Measurements from ENCODE around the gene ACSL1. TPM values are rescaled to one million over a fixed set of nuclear protein-coding genes. Genes with fewer than 3 reads are reported as not detected.

ACSL1 gene
- total and polyA plus RNA-seq, 2 donors (not counting 3 experiments of a cell fraction or from before 2014, with no cell fraction given): 7.3 to 17.7 TPM

GRCh38 chr4:184825141-184825895, 450 bp downstream of the ACSL1 start:
- Histone ChIP-seq H3K4me1 (ENCODE audit: control insufficient read depth, extremely low read depth, insufficient read depth, low read length) (peaks cover 13% of the 10 kb centered on the region), H3K36me3 (ENCODE audit: control insufficient read depth in 2 of 2, extremely low read depth in 1 of 2, insufficient read depth in 2 of 2, low read length in 2 of 2) (no peaks in the 10 kb centered on the region), H3K27me3 (ENCODE audit: control insufficient read depth in 2 of 2, insufficient read depth in 2 of 2, low read length in 2 of 2) (peaks cover 0 to 2% of the 10 kb centered on the region in 2 experiments), H3K4me3 (replicated peaks in 1 of 3; ENCODE audit: insufficient read depth in 1 of 3, low read depth in 1 of 3, low read length in 3 of 3) (peak overlapping the region; percentile 16 to 51 (median 38)), H2AFZ (ENCODE audit: low read depth, low read length) (peak overlapping the region; percentile 35), H3K79me2 (ENCODE audit: control insufficient read depth, insufficient read depth, low read length) (no peaks in the 10 kb centered on the region), H3K27ac (ENCODE audit: insufficient read depth, low read depth, low read length) (peak overlapping the region; percentile 40), H3K9me3 (replicated peaks; ENCODE audit: control insufficient read depth, insufficient read depth, low read length) (no peaks in the 10 kb centered on the region), H4K20me1 (replicated peaks; ENCODE audit: control insufficient read depth, extremely low read depth, insufficient read depth, low read length) (no peaks in the 10 kb centered on the region), H3K9me1 (replicated peaks; ENCODE audit: control insufficient read depth, extremely low read depth, insufficient read depth, low read length) (no peaks in the 10 kb centered on the region), H3K9ac (replicated peaks; ENCODE audit: extremely low read depth, insufficient read depth, low read length) (peak overlapping the region; percentile 63), H3K4me2 (ENCODE audit: insufficient read depth, low read length) (peak overlapping the region; percentile 81)
- BruUV-seq (replicated peaks): no TSS peak
- CTCF ChIA-PET: interaction anchor here (0.5 to 2.3 kb wide), 2 partner anchors 80 to 93 kb away, joined by 3 to 10 read pairs; no protein-coding TSS in a partner anchor
- TF ChIP-seq JUN (IDR thresholded peaks at IDR 0.05; ENCODE audit: borderline replicate concordance, insufficient read depth, insufficient read length, low read depth): no peak
- peak; percentile 1 for TF ChIP-seq POLR2AphosphoS5 (IDR thresholded peaks at IDR 0.05; ENCODE audit: insufficient read depth, low read depth, low read length)
- dilution Hi-C loops (cut with MboI; ENCODE audit: extremely low pct_ligation_motif_present, low sequenced_read_pairs): no loop called here
- DNase-seq (ENCODE audit: low read depth, low spot score) (peak; percentile 30), FAIRE-seq (no peak)
- intact Hi-C loops (cut with micrococcal nuclease): loop anchor here (1.0 to 10.0 kb wide), 7 partner anchors 80 to 1369 kb away; partner anchors contain the start of genes CENPU, CYP4V2 and IRF2
- POLR2A ChIA-PET: no interaction called here

GRCh38 chr4:184824776-184825084, 1.0 kb downstream of the ACSL1 start:
- dilution Hi-C loops (cut with MboI; ENCODE audit: extremely low pct_ligation_motif_present, low sequenced_read_pairs): no loop called here
- Histone ChIP-seq H3K79me2 (ENCODE audit: control insufficient read depth, insufficient read depth, low read length) (no peaks in the 10 kb centered on the region), H3K4me2 (ENCODE audit: insufficient read depth, low read length) (peak overlapping the region; percentile 81), H3K27ac (ENCODE audit: insufficient read depth, low read depth, low read length) (no peak overlapping the region), H2AFZ (ENCODE audit: low read depth, low read length) (peak overlapping the region; percentile 35), H3K9me1 (replicated peaks; ENCODE audit: control insufficient read depth, extremely low read depth, insufficient read depth, low read length) (no peaks in the 10 kb centered on the region), H3K9me3 (replicated peaks; ENCODE audit: control insufficient read depth, insufficient read depth, low read length) (no peaks in the 10 kb centered on the region), H3K4me3 (replicated peaks in 1 of 3; ENCODE audit: insufficient read depth in 1 of 3, low read depth in 1 of 3, low read length in 3 of 3) (peak overlapping the region in 1 of 3 experiments; percentile 38), H3K36me3 (ENCODE audit: control insufficient read depth in 2 of 2, extremely low read depth in 1 of 2, insufficient read depth in 2 of 2, low read length in 2 of 2) (no peaks in the 10 kb centered on the region), H3K4me1 (ENCODE audit: control insufficient read depth, extremely low read depth, insufficient read depth, low read length) (peaks cover 13% of the 10 kb centered on the region), H4K20me1 (replicated peaks; ENCODE audit: control insufficient read depth, extremely low read depth, insufficient read depth, low read length) (no peaks in the 10 kb centered on the region), H3K9ac (replicated peaks; ENCODE audit: extremely low read depth, insufficient read depth, low read length) (peak overlapping the region; percentile 63), H3K27me3 (ENCODE audit: control insufficient read depth in 2 of 2, insufficient read depth in 2 of 2, low read length in 2 of 2) (peaks cover 0 to 2% of the 10 kb centered on the region in 2 experiments)
- FAIRE-seq: no peak
- no peak for TF ChIP-seq GATA2 (IDR thresholded peaks at IDR 0.05; ENCODE audit: insufficient read depth, insufficient read length, low read depth, low read length)
- no peak for TF ChIP-seq MYC (IDR thresholded peaks at IDR 0.05; ENCODE audit: low read depth, low read length)
- TF ChIP-seq JUN (IDR thresholded peaks at IDR 0.05; ENCODE audit: borderline replicate concordance, insufficient read depth, insufficient read length, low read depth): no peak
- TF ChIP-seq EZH2 (IDR thresholded peaks at IDR 0.05; ENCODE audit: borderline replicate concordance, low read depth, low read length, severe bottlenecking): no peak
- TF ChIP-seq POLR2AphosphoS5 (IDR thresholded peaks at IDR 0.05; ENCODE audit: insufficient read depth, low read depth, low read length): no peak
- no peak for TF ChIP-seq POLR2A (IDR thresholded peaks at IDR 0.05; ENCODE audit: low read depth, low read length)
- no peak for TF ChIP-seq CTCF (IDR thresholded peaks at IDR 0.05; ENCODE audit: extremely low read depth in 1 of 2, insufficient read depth in 1 of 2, low read depth in 1 of 2, low read length in 2 of 2)
- DNase-seq (ENCODE audit: low read depth, low spot score): no peak
- POLR2A ChIA-PET: no interaction called here
- TSS peak; percentile 25 for BruUV-seq (replicated peaks)
- CTCF ChIA-PET: interaction anchor here (0.5 to 2.3 kb wide), 2 partner anchors 79 to 92 kb away, joined by 3 to 10 read pairs; no protein-coding TSS in a partner anchor
- intact Hi-C loops (cut with micrococcal nuclease): loop anchor here (1.0 to 10.0 kb wide), 8 partner anchors 79 to 1370 kb away; partner anchors contain the start of genes CASP3, CENPU, CYP4V2 and IRF2

Measured in endothelial cell of umbilical vein (primary cell).